ENCODE data around the gene NPHP4. TPM values are rescaled to one million over a fixed set of nuclear protein-coding genes. Genes with fewer than 3 reads are reported as not detected.
A peak's percentile ranks its signal among the peaks of the same experiment; 100 is the strongest.

NPHP4 gene
- total and polyA plus RNA-seq, 10 of the 15 experiments (the other 5 are each of a cell fraction or from before 2014, with no cell fraction given): 0.16 to 10.5 (median 3.1) TPM

DNA sequence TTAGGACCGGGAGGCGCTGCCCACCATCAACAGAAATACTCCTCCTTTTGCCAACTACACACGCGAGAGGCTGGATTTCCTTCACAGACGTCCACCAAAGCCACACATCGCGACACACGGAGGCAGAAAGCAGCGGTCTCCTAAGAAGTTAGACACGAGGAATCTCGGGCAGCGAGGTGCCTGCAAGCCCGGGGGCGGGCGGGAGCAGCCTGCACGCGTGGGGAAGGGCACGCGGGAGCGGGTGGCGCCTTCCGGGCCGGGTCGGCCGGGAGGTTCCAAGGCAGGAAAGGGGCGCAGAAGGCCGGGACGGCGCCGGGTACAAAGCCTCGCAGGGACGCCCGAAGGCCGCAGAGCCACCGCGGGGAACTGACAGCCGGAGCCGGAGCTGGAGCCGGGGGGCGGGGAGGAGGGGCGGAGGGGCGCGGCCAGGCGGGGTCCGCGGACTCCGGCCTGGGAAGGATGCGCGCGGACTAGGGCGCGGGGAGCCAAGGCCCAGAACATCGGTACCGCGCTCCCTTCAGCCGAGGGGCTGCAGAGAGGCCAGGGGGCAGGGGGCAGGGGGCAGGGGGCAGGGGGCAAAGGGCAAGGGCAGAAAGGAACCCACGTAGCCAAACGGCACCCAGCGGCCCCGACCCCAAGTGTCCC lies 722 bp downstream of the NPHP4 start (continued):
- no peak for TF ChIP-seq ZZZ3 (IDR thresholded peaks at IDR 0.05; ENCODE audit: control insufficient read depth, insufficient read length, low read depth)
- no peak for TF ChIP-seq CHD1 (IDR thresholded peaks at IDR 0.05; ENCODE audit: low read depth, low read length)
- TF ChIP-seq RUNX3 (IDR thresholded peaks at IDR 0.05; ENCODE audit: low read length): no peak

DNA sequence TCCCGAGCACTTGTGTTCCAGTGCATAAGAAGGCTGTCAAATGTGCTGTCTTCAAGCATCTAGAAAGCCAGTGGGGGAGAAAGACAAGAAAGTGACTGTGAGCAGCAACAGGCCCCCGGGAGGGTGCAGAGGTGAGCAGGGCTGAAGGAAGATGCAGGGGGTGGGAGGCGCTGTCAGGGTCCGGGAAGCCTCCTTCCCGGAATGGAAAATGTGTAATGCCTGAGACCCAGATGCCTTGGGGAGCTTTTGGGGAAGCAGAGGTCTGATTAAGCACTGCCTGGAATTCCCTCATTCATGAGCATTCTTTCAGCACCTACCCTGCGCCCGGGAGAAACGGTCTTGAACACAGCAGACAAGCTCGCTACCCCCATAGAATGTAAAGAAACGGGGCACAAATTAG lies 1.3 kb downstream of the NPHP4 start:
- SMC1A ChIA-PET (ENCODE audit: uncharacterized antibody, unreplicated experiment): interaction anchor here (1.2 kb wide), 1 partner anchor 34 kb away, joined by 4 read pairs; no protein-coding TSS in a partner anchor
- intact Hi-C loops (cut with micrococcal nuclease; ENCODE audit: unreplicated experiment): no loop called here
- TSS peak; percentile 54 for BruUV-seq (replicated peaks)
- Histone ChIP-seq H3K9ac (ENCODE audit: control insufficient read depth, insufficient read depth, low read length) (peak overlapping the region; percentile 32), H2AFZ (ENCODE audit: control insufficient read depth, low read depth, low read length) (peak overlapping the region; percentile 51), H3K9me3 (replicated peaks; ENCODE audit: control insufficient read depth, insufficient read depth, low read length) (no peaks in the 10 kb centered on the region), H3K4me2 (ENCODE audit: control insufficient read depth, insufficient read depth) (peak overlapping the region; percentile 92), H4K20me1 (ENCODE audit: control insufficient read depth, insufficient read depth) (no peaks in the 10 kb centered on the region), H3K4me3 (peak overlapping the region; percentile 94), H3K27me3 (replicated peaks in 1 of 2; ENCODE audit: control insufficient read depth in 2 of 2, insufficient read depth in 2 of 2, low read length in 1 of 2) (no peaks in the 10 kb centered on the region), H3K79me2 (ENCODE audit: control insufficient read depth, insufficient read depth, low read length) (peaks cover 32% of the 10 kb centered on the region), H3K36me3 (ENCODE audit: control insufficient read depth in 2 of 2, insufficient read depth in 2 of 2, low read length in 1 of 2) (peaks cover 1 to 2% of the 10 kb centered on the region in 2 experiments; a peak in 2 of 4 replicates), H3K27ac (ENCODE audit: control insufficient read depth, insufficient read depth) (no peak overlapping the region), H3K4me1 (ENCODE audit: control insufficient read depth, insufficient read depth, low read length) (peaks cover 16% of the 10 kb centered on the region)
- no peak for FAIRE-seq
- DNase-seq (ENCODE audit: low read depth, low spot score): no peak
- POLR2A ChIA-PET: interaction anchor here (4.7 kb wide), 1 partner anchor 35 kb away, joined by 38 read pairs; no protein-coding TSS in a partner anchor
- WGBS (ENCODE audit: insufficient coverage, insufficient replicate concordance, low lambda C conversion rate, missing lambda C conversion rate): 42% methylated on average over 10 of the region's 10 CpGs
- ATAC-seq: no peak
- RAD21 ChIA-PET (ENCODE audit: unreplicated experiment): interaction anchor here (0.6 to 1.3 kb wide), 2 partner anchors 34 to 38 kb away, joined by 3 to 4 read pairs; no protein-coding TSS in a partner anchor
- in situ Hi-C loops (cut with MboI): no loop called here
- CTCF ChIA-PET: interaction anchor here (1.4 kb wide), 1 partner anchor 39 kb away, joined by 3 read pairs; no protein-coding TSS in a partner anchor
- TF ChIP-seq STAT3 (IDR thresholded peaks at IDR 0.05; ENCODE audit: low read depth, low read length) (no peak), BHLHE40 (IDR thresholded peaks at IDR 0.05; ENCODE audit: borderline replicate concordance in 1 of 2, low read depth in 2 of 2, low read length in 1 of 2) (no peak), SMARCA5 (IDR thresholded peaks at IDR 0.05) (no peak), TCF7 (IDR thresholded peaks at IDR 0.05; ENCODE audit: borderline replicate concordance) (no peak), SREBF2 (IDR thresholded peaks at IDR 0.05; ENCODE audit: low read length) (no peak), RAD21 (IDR thresholded peaks at IDR 0.05; ENCODE audit: insufficient read depth, low read depth, low read length) (no peak), GATAD2B (conservative IDR thresholded peaks at IDR 0.05; ENCODE audit: low read depth) (no peak), ZNF274 (IDR thresholded peaks at IDR 0.05; ENCODE audit: insufficient read depth, insufficient read length) (no peak), SPI1 (IDR thresholded peaks at IDR 0.05; ENCODE audit: borderline replicate concordance, insufficient read depth, low read depth, low read length) (no peak), CBX3 (IDR thresholded peaks at IDR 0.05; ENCODE audit: borderline replicate concordance, low read depth) (no peak)

All from GM12878 (cell line).